ENCODE measurements around the gene TRPC3.

- TF ChIP-seq PATZ1 (CRISPR knock-in tag; IDR thresholded peaks at IDR 0.05; ENCODE audit: borderline replicate concordance) (no peak), CSDC2 (CRISPR knock-in tag; IDR thresholded peaks at IDR 0.05) (no peak), POU6F1 (CRISPR knock-in tag; IDR thresholded peaks at IDR 0.05; ENCODE audit: borderline replicate concordance, low read depth) (no peak), RARB (CRISPR knock-in tag; IDR thresholded peaks at IDR 0.05) (no peak)
Observed at GRCh38 chr4:121875652-121876051, 76.2 kb downstream of the TRPC3 start.

Measured in SK-N-SH treated with all-trans-retinoic acid at 6 μM for 48 hours (cell line).